GM12878 (cell line): ENCODE data around the gene MAGEH1. TPM values are rescaled to one million over a fixed set of nuclear protein-coding genes. Genes with fewer than 3 reads are reported as not detected.

Experiments
- ATAC-seq: fragments of 200-7000 bp; cut with Tn5 transposase; 3 replicates; pipeline ENCODE4 v1.9.1; 2020; ENCODE audit warnings: mild to moderate bottlenecking, moderate library complexity
- BruUV-seq: library from RNA; stranded (reverse); fragments of 400-500 nt; replicated peaks from 2 replicates; lab custom pipeline; 2021; lab: Mats Ljungman, UMichigan
- CTCF ChIA-PET: fragments of 300-600 bp; sonication (Branson Sonifier 250); formaldehyde crosslinking; extraction: SDS; loops from one replicate; lab custom pipeline; 2021; ENCODE audit warnings: inconsistent platforms; lab: Yijun Ruan, JAX
- POLR2A ChIA-PET: fragments of 350-600 bp; formaldehyde crosslinking; extraction: SDS; loops from one replicate; lab custom pipeline; 2021; ENCODE audit warnings: inconsistent platforms; lab: Charles Lee
- RAD21 ChIA-PET: fragments of 300-600 bp; sonication (Branson Sonifier 250); formaldehyde crosslinking; loops from one replicate; lab custom pipeline; 2023; ENCODE audit warnings: antibody characterized with exemption; ENCODE audit not compliant: unreplicated experiment; lab: Charles Lee
- SMC1A ChIA-PET: fragments of 300-600 bp; sonication (Branson Sonifier 250); formaldehyde crosslinking; loops from one replicate; lab custom pipeline; 2023; ENCODE audit not compliant: unreplicated experiment, uncharacterized antibody; lab: Charles Lee
- DNase-seq: peaks from one replicate; pipeline ENCODE4 v3.0.0-alpha.2; 2011; ENCODE audit warnings: low read depth, low spot score
- FAIRE-seq: peaks from 3 replicates; lab custom pipeline; 2011; peaks lifted over from hg19 to GRCh38; lab: Jason Lieb, UNC
- H2AFZ ChIP-seq: 2 replicates; pipeline ENCODE4 v1.6.0; 2011; ENCODE audit warnings: low read depth, low read length, control low read depth; ENCODE audit not compliant: control insufficient read depth
- H3K27ac ChIP-seq: 2 replicates; pipeline ENCODE4 v1.5.1; 2011; ENCODE audit warnings: control low read depth; ENCODE audit not compliant: control insufficient read depth, insufficient read depth
- H3K27me3 ChIP-seq, 2 experiments: replicated peaks in 1 of 2; 2 replicates each; pipeline versions ENCODE4 v1.6.0 to v1.6.1; 2011; ENCODE audit warnings: low read length in 1 of 2; ENCODE audit not compliant: control insufficient read depth in 2 of 2, insufficient read depth in 2 of 2
- H3K36me3 ChIP-seq, 2 experiments: 2 replicates each; pipeline ENCODE4 v1.5.1; 2011; ENCODE audit warnings: low read length in 1 of 2; ENCODE audit not compliant: control insufficient read depth in 2 of 2, insufficient read depth in 2 of 2
- H3K4me1 ChIP-seq: 2 replicates; pipeline ENCODE4 v1.6.1; 2011; ENCODE audit warnings: mild to moderate bottlenecking, low read length, moderate library complexity, mixed read lengths; ENCODE audit not compliant: control insufficient read depth, insufficient read depth
- H3K4me2 ChIP-seq: 2 replicates; pipeline ENCODE4 v1.6.0; 2011; ENCODE audit warnings: control low read depth; ENCODE audit not compliant: control insufficient read depth, insufficient read depth
- H3K4me3 ChIP-seq: fragments of 200-600 bp; sonication (generic); 2 replicates; pipeline ENCODE4 v1.5.1; 2016
- H3K79me2 ChIP-seq: 2 replicates; pipeline ENCODE4 v1.6.0; 2011; ENCODE audit warnings: low read length; ENCODE audit not compliant: control insufficient read depth, insufficient read depth
- H3K9ac ChIP-seq: 2 replicates; pipeline ENCODE4 v1.8.0; 2011; ENCODE audit warnings: low read length, control low read depth, mixed read lengths; ENCODE audit not compliant: control insufficient read depth, insufficient read depth
- H3K9me3 ChIP-seq: replicated peaks from 3 replicates; pipeline ENCODE4 v1.5.1; 2011; ENCODE audit warnings: mild to moderate bottlenecking, low read length; ENCODE audit not compliant: control insufficient read depth, insufficient read depth
- H4K20me1 ChIP-seq: 2 replicates; pipeline ENCODE4 v1.6.0; 2011; ENCODE audit not compliant: control insufficient read depth, insufficient read depth
- BCL11A ChIP-seq: IDR thresholded peaks from 2 replicates; pipeline ENCODE4 v1.6.1; 2011; ENCODE audit warnings: low read depth, low read length
- CEBPZ ChIP-seq: fragments of 150-350 bp; IDR thresholded peaks from 2 replicates; pipeline ENCODE4 v1.6.1; 2016; ENCODE audit warnings: low read depth, low read length
- ESRRA ChIP-seq: IDR thresholded peaks from 2 replicates; pipeline ENCODE4 v1.6.1; 2012; ENCODE audit warnings: mild to moderate bottlenecking, low read length, improper control_type of control experiment
- HDAC6 ChIP-seq: fragments of 200-600 bp; sonication (generic); IDR thresholded peaks from one replicate; pipeline ENCODE4 v1.8.0; 2017; ENCODE audit warnings: antibody characterized with exemption; ENCODE audit not compliant: unreplicated experiment
- MTA2 ChIP-seq: fragments of 450-650 bp; IDR thresholded peaks from 2 replicates; pipeline ENCODE4 v1.6.1; 2016; ENCODE audit warnings: low read depth, mild to moderate bottlenecking, moderate library complexity
- NKRF ChIP-seq: fragments of 450-650 bp; conservative IDR thresholded peaks from 2 replicates; pipeline ENCODE4 v1.6.1; 2017; ENCODE audit warnings: mild to moderate bottlenecking, moderate library complexity
- SREBF1 ChIP-seq: IDR thresholded peaks from 2 replicates; pipeline ENCODE4 v1.6.1; 2012; ENCODE audit warnings: mild to moderate bottlenecking, low read length
- TBL1XR1 ChIP-seq: IDR thresholded peaks from 2 replicates; pipeline ENCODE4 v1.6.1; 2012; ENCODE audit warnings: low read depth, low read length, improper control_type of control experiment
- ZNF622 ChIP-seq: fragments of 450-650 bp; IDR thresholded peaks from 2 replicates; pipeline ENCODE4 v1.6.1; 2017; ENCODE audit warnings: mild to moderate bottlenecking, inconsistent platforms
- WGBS: methylation state at CpG from one replicate; pipeline ENCODE4 v1.1.6; 2016; ENCODE audit warnings: low lambda C conversion rate; ENCODE audit not compliant: insufficient replicate concordance, insufficient coverage; ENCODE audit errors: missing lambda C conversion rate; 5-methylcytosine and 5-hydroxymethylcytosine counted together
- in situ Hi-C: fragments of 300-500 bp; cut with MboI; formaldehyde crosslinking; loops from 9 replicates; pipeline ENCODE4 v1.14.3; 2018; ENCODE audit warnings: mixed read lengths
- intact Hi-C: fragments of 100-400 bp; cut with micrococcal nuclease; formaldehyde crosslinking; loops from one replicate; pipeline ENCODE4 v1.14.2; 2022; ENCODE audit not compliant: unreplicated experiment
- polyA plus RNA-seq, 11 experiments: library from polyadenylated mRNA; depleted of rRNA in 4 of 11; unstranded in 6 of 11; stranded (reverse) in 5 of 11; fragments of >200 nt; fragmentation: Nextera tagmentation in 4 of 11; fragmentation: Illumina TruSeq in 1 of 11; extraction: Ambion mirVana in 4 of 11; extraction: Trizol in 1 of 11; gene quantifications; 1 replicate in 1 of 11; 2 replicates in 10 of 11; pipeline versions ENCODE4 v1.2.1 to v1.2.3, GENCODE V29; 2011 to 2016; ENCODE audit warnings: inconsistent platforms in 2 of 11, missing spikeins in 2 of 11, low read depth in 1 of 11
- total RNA-seq, 4 experiments: library from RNA; depleted of rRNA in 3 of 4; stranded (reverse); fragments of >200 nt in 3 of 4; fragmentation: Illumina TruSeq in 1 of 4; extraction: Trizol in 1 of 4; gene quantifications; 2 replicates each; pipeline versions ENCODE4 v1.2.1 to v1.2.3, GENCODE V29; 2013 to 2021
- TF ChIP-seq, protein P1 (sequence below): fragments of 150-350 bp; IDR thresholded peaks from 2 replicates; pipeline ENCODE4 v1.6.1; 2014; ENCODE audit warnings: mild to moderate bottlenecking, low read depth, low read length
- TF ChIP-seq, protein P2 (sequence below): fragments of 450-650 bp; IDR thresholded peaks from 2 replicates; pipeline ENCODE4 v1.6.1; 2017; ENCODE audit warnings: antibody characterized with exemption, mild to moderate bottlenecking, moderate library complexity

MAGEH1 gene
- total and polyA plus RNA-seq, 10 of the 15 experiments (the other 5 are each of a cell fraction or from before 2014, with no cell fraction given), result 8.7 to 25.2 (median 18.3) TPM

- no peaks in the 10 kb centered on the region; the same call in 2 of the 3 replicates for H3K9me3 ChIP-seq
- SMC1A ChIA-PET, result interaction anchor here (1.5 to 1.8 kb wide), 3 partner anchors 37 to 229 kb away, joined by 3 to 7 read pairs (median 7); partner anchors contain the start of genes MAGEH1 and RRAGB
- no peaks in the 10 kb centered on the region for H3K79me2 ChIP-seq
- H3K27ac ChIP-seq, result peak overlapping the region; percentile 57
- H3K9ac ChIP-seq, result peak overlapping the region; percentile 65
- peak overlapping the region; percentile 72 for H3K4me3 ChIP-seq
- H4K20me1 ChIP-seq, result no peaks in the 10 kb centered on the region
- peak; percentile 44 for FAIRE-seq
- 37% methylated on average over 37 of the region's 54 CpGs for WGBS
- H2AFZ ChIP-seq, result peak overlapping the region; percentile 82
- RAD21 ChIA-PET, result interaction anchor here (1.0 to 2.2 kb wide), 4 partner anchors 37 to 1240 kb away, joined by 3 to 15 read pairs (median 7); partner anchors contain the start of gene MAGEH1
- CTCF ChIA-PET, result interaction anchor here (0.7 to 1.8 kb wide), 9 partner anchors 37 to 1238 kb away, joined by 3 to 8 read pairs (median 4); partner anchors contain the start of genes MAGEH1 and RRAGB
- no peaks in the 10 kb centered on the region for H3K4me1 ChIP-seq
- peak; percentile 79 for ATAC-seq
- TSS peak; percentile 96 for BruUV-seq
- POLR2A ChIA-PET, result interaction anchor here (1.0 to 2.6 kb wide), 2 partner anchors 37 to 745 kb away, joined by 3 to 12 read pairs; partner anchors contain the start of gene MAGEH1
- no peaks in the 10 kb centered on the region for H3K27me3 ChIP-seq
- H3K36me3 ChIP-seq, result no peaks in the 10 kb centered on the region
- in situ Hi-C loops (loop anchor here (25.0 kb wide), 1 partner anchor 749 kb away; the partner anchor contains the start of gene KLF8), intact Hi-C loops (no loop called here)
- H3K4me2 ChIP-seq, result peak overlapping the region; percentile 71; the same call in 1 of the 2 replicates
- DNase-seq, result peak; percentile 8
- TF ChIP-seq SREBF1, result no peak
- TF ChIP-seq, protein P1, sequence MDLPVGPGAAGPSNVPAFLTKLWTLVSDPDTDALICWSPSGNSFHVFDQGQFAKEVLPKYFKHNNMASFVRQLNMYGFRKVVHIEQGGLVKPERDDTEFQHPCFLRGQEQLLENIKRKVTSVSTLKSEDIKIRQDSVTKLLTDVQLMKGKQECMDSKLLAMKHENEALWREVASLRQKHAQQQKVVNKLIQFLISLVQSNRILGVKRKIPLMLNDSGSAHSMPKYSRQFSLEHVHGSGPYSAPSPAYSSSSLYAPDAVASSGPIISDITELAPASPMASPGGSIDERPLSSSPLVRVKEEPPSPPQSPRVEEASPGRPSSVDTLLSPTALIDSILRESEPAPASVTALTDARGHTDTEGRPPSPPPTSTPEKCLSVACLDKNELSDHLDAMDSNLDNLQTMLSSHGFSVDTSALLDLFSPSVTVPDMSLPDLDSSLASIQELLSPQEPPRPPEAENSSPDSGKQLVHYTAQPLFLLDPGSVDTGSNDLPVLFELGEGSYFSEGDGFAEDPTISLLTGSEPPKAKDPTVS, result no peak
- no peak for TF ChIP-seq ESRRA
- no peak for TF ChIP-seq TBL1XR1
- TF ChIP-seq BCL11A, result no peak
- no peak for TF ChIP-seq MTA2
- TF ChIP-seq CEBPZ, result no peak
- peak; percentile 48; the same call in 1 of the 2 replicates for TF ChIP-seq NKRF
- TF ChIP-seq, protein P2, sequence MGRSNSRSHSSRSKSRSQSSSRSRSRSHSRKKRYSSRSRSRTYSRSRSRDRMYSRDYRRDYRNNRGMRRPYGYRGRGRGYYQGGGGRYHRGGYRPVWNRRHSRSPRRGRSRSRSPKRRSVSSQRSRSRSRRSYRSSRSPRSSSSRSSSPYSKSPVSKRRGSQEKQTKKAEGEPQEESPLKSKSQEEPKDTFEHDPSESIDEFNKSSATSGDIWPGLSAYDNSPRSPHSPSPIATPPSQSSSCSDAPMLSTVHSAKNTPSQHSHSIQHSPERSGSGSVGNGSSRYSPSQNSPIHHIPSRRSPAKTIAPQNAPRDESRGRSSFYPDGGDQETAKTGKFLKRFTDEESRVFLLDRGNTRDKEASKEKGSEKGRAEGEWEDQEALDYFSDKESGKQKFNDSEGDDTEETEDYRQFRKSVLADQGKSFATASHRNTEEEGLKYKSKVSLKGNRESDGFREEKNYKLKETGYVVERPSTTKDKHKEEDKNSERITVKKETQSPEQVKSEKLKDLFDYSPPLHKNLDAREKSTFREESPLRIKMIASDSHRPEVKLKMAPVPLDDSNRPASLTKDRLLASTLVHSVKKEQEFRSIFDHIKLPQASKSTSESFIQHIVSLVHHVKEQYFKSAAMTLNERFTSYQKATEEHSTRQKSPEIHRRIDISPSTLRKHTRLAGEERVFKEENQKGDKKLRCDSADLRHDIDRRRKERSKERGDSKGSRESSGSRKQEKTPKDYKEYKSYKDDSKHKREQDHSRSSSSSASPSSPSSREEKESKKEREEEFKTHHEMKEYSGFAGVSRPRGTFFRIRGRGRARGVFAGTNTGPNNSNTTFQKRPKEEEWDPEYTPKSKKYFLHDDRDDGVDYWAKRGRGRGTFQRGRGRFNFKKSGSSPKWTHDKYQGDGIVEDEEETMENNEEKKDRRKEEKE, result no peak
- no peak for TF ChIP-seq HDAC6
- TF ChIP-seq ZNF622, result no peak
These were observed 36.8 kb downstream of the MAGEH1 start for GRCh38 chrX:55488593-55489313.
